Stimulated activated naive B cell treated with anti-CD40 and anti-IgM and Interleukin-4, amounts not matched to agents 10 μg/mL and 1 μg/mL and 100 μg/mL, for 72 hours (primary cell): ENCODE results near the gene SUGP1.

Source experiments
- ATAC-seq, 2 donors: fragments of 150-1000 bp; cut with Tn5 transposase; replicated peaks; 2 replicates each; pipeline ENCODE4 v1.10.0; 2021; ENCODE audit warnings: moderate library complexity in 1 of 2
- DNase-seq: peaks from one replicate; pipeline ENCODE4 v3.0.0; 2021
- H3K27ac Mint-ChIP-seq: one replicate; pipeline ENCODE4 v1.8.0; 2022; ENCODE audit warnings: mild to moderate bottlenecking, mixed read lengths
- H3K27me3 Mint-ChIP-seq, 2 donors: one replicate each; pipeline ENCODE4 v1.8.0; 2022; ENCODE audit warnings: mixed read lengths in 2 of 2
- H3K36me3 Mint-ChIP-seq, 2 donors: one replicate each; pipeline ENCODE4 v1.8.0; 2022; ENCODE audit warnings: mixed read lengths in 2 of 2, mild to moderate bottlenecking in 1 of 2
- H3K4me1 Mint-ChIP-seq, 2 donors: one replicate each; pipeline ENCODE4 v1.8.0; 2022; ENCODE audit warnings: mixed read lengths in 2 of 2, mild to moderate bottlenecking in 1 of 2
- H3K4me3 Mint-ChIP-seq, 2 donors: one replicate each; pipeline ENCODE4 v1.8.0; 2022; ENCODE audit warnings: mild to moderate bottlenecking in 2 of 2, mixed read lengths in 2 of 2, moderate library complexity in 1 of 2
- H3K9me3 Mint-ChIP-seq, 2 donors: one replicate each; pipeline ENCODE4 v1.8.0; 2022; ENCODE audit warnings: mixed read lengths in 2 of 2, mild to moderate bottlenecking in 1 of 2

Gene SUGP1

GRCh38 chr19:19230999-19231398 lies 89.3 kb downstream of the SUGP1 start:
- no peaks in the 10 kb centered on the region for H3K36me3 Mint-ChIP-seq
- peaks cover 24 to 31% of the 10 kb centered on the region in 2 donors for H3K27me3 Mint-ChIP-seq
- no peak overlapping the region for H3K4me3 Mint-ChIP-seq
- no peaks in the 10 kb centered on the region for H3K4me1 Mint-ChIP-seq
- H3K27ac Mint-ChIP-seq = no peak overlapping the region
- DNase-seq = no peak
- peaks cover 6 to 7% of the 10 kb centered on the region in 2 donors for H3K9me3 Mint-ChIP-seq
- no peak for ATAC-seq

- ATAC-seq (no peak), DNase-seq (no peak)
- no peaks in the 10 kb centered on the region for H3K36me3 Mint-ChIP-seq
- H3K9me3 Mint-ChIP-seq = peaks cover 4 to 6% of the 10 kb centered on the region in 2 donors
- peaks cover 35 to 40% of the 10 kb centered on the region in 2 donors for H3K27me3 Mint-ChIP-seq
- peaks cover 4 to 9% of the 10 kb centered on the region in 2 donors for H3K4me1 Mint-ChIP-seq
- no peak overlapping the region for H3K4me3 Mint-ChIP-seq
- H3K27ac Mint-ChIP-seq = no peak overlapping the region
Observed at GRCh38 chr19:19229701-19230100, 90.6 kb downstream of the SUGP1 start.

GRCh38 chr19:19227217-19227616 lies 93.1 kb downstream of the SUGP1 start:
- ATAC-seq (no peak), DNase-seq (no peak)
- no peak overlapping the region for H3K27ac Mint-ChIP-seq
- no peak overlapping the region for H3K4me3 Mint-ChIP-seq
- no peaks in the 10 kb centered on the region for H3K36me3 Mint-ChIP-seq
- no peaks in the 10 kb centered on the region for H3K9me3 Mint-ChIP-seq
- H3K27me3 Mint-ChIP-seq = peaks cover 40 to 46% of the 10 kb centered on the region in 2 donors
- peaks cover 4 to 14% of the 10 kb centered on the region in 2 donors for H3K4me1 Mint-ChIP-seq

- H3K27me3 Mint-ChIP-seq = peaks cover 36 to 46% of the 10 kb centered on the region in 2 donors
- H3K9me3 Mint-ChIP-seq = no peaks in the 10 kb centered on the region
- ATAC-seq = no peak
- no peaks in the 10 kb centered on the region for H3K36me3 Mint-ChIP-seq
- H3K27ac Mint-ChIP-seq = no peak overlapping the region
- H3K4me1 Mint-ChIP-seq = peaks cover 4 to 14% of the 10 kb centered on the region in 2 donors
- no peak for DNase-seq
- H3K4me3 Mint-ChIP-seq = no peak overlapping the region
Observed at GRCh38 chr19:19226663-19227062, 93.6 kb downstream of the SUGP1 start.

GRCh38 chr19:19226204-19226603 lies 94.1 kb downstream of the SUGP1 start:
- Mint-ChIP-seq H3K4me3 (no peak overlapping the region), H3K9me3 (no peaks in the 10 kb centered on the region), H3K36me3 (no peaks in the 10 kb centered on the region), H3K4me1 (peaks cover 4 to 14% of the 10 kb centered on the region in 2 donors), H3K27me3 (peaks cover 35 to 46% of the 10 kb centered on the region in 2 donors), H3K27ac (no peak overlapping the region)
- no peak for ATAC-seq
- DNase-seq = no peak
